ENCODE data around the gene KDM2A.

Gene KDM2A

GRCh38 chr11:67153971-67154370 lies 34.9 kb downstream of the KDM2A start:
- DNase-seq (ENCODE audit: low spot score) = no peak
- in situ Hi-C loops (cut with MboI; ENCODE audit: low sequenced_read_pairs, unreplicated experiment) = no loop called here
- TF ChIP-seq, protein P1, sequence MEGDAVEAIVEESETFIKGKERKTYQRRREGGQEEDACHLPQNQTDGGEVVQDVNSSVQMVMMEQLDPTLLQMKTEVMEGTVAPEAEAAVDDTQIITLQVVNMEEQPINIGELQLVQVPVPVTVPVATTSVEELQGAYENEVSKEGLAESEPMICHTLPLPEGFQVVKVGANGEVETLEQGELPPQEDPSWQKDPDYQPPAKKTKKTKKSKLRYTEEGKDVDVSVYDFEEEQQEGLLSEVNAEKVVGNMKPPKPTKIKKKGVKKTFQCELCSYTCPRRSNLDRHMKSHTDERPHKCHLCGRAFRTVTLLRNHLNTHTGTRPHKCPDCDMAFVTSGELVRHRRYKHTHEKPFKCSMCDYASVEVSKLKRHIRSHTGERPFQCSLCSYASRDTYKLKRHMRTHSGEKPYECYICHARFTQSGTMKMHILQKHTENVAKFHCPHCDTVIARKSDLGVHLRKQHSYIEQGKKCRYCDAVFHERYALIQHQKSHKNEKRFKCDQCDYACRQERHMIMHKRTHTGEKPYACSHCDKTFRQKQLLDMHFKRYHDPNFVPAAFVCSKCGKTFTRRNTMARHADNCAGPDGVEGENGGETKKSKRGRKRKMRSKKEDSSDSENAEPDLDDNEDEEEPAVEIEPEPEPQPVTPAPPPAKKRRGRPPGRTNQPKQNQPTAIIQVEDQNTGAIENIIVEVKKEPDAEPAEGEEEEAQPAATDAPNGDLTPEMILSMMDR (IDR thresholded peaks at IDR 0.05; ENCODE audit: borderline replicate concordance, control extremely low read depth, extremely low read depth, insufficient read depth, missing control alignments) = no peak

GRCh38 chr11:67154726-67155125 lies 35.7 kb downstream of the KDM2A start:
- TF ChIP-seq, protein P1 (IDR thresholded peaks at IDR 0.05; ENCODE audit: borderline replicate concordance, control extremely low read depth, extremely low read depth, insufficient read depth, missing control alignments) = no peak
- no peak for DNase-seq (ENCODE audit: low spot score)
- in situ Hi-C loops (cut with MboI; ENCODE audit: low sequenced_read_pairs, unreplicated experiment) = no loop called here

DNA sequence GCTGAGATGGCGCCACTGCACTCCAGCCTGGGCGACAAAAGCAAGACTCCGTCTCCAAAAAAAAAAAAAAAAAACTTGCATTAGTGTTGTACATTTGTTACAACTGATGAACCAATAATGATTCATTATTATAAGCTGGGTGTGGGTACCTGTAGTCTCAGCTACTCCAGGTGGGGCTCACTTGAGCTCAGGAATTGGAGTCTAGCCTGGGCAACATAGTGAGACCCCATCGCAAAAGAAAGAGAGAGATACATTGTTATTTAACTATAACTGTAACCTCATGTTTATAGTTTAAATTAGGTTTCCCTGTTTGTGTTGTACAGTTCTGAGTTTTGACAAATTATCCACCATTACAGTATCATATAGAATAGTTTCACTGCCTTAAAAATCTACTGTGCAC lies 38.6 kb downstream of the KDM2A start:
- TF ChIP-seq, protein P1 (IDR thresholded peaks at IDR 0.05; ENCODE audit: borderline replicate concordance, control extremely low read depth, extremely low read depth, insufficient read depth, missing control alignments) = no peak
- no peak for DNase-seq (ENCODE audit: low spot score)
- in situ Hi-C loops (cut with MboI; ENCODE audit: low sequenced_read_pairs, unreplicated experiment) = no loop called here

- in situ Hi-C loops (cut with MboI; ENCODE audit: low sequenced_read_pairs, unreplicated experiment) = no loop called here
- TF ChIP-seq, protein P1 (IDR thresholded peaks at IDR 0.05; ENCODE audit: borderline replicate concordance, control extremely low read depth, extremely low read depth, insufficient read depth, missing control alignments) = no peak
- no peak for DNase-seq (ENCODE audit: low spot score)
Observed at GRCh38 chr11:67158221-67158620, 39.2 kb downstream of the KDM2A start.

DNA sequence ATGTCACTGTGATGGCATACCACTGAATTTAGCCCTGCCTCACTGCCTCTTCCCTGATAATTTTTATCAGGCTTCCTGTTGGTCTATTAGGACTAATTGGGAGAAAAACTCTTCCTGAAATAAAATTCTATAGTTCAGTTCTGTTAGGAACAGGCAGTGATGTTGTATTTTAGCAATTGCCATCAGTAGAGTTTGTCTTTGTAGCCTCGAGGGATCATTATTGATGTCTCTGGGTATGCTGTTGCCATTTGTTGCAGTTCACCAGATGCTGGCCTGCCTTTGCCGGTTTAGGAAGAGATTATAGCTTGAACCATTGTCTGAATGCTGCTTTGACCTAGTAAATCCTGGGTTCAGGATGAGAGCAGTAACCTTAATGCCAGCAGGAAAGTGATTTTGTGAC lies 41.0 kb downstream of the KDM2A start:
- in situ Hi-C loops (cut with MboI; ENCODE audit: low sequenced_read_pairs, unreplicated experiment) = no loop called here
- TF ChIP-seq, protein P1 (IDR thresholded peaks at IDR 0.05; ENCODE audit: borderline replicate concordance, control extremely low read depth, extremely low read depth, insufficient read depth, missing control alignments) = no peak
- no peak for DNase-seq (ENCODE audit: low spot score)

GRCh38 chr11:67160872-67161783 lies 42.1 kb downstream of the KDM2A start:
- TF ChIP-seq, protein P1 (IDR thresholded peaks at IDR 0.05; ENCODE audit: borderline replicate concordance, control extremely low read depth, extremely low read depth, insufficient read depth, missing control alignments) = no peak
- no peak for DNase-seq (ENCODE audit: low spot score)
- in situ Hi-C loops (cut with MboI; ENCODE audit: low sequenced_read_pairs, unreplicated experiment) = no loop called here
